Middle frontal gyrus (tissue), 1 donor: ENCODE measurements around the gene ONECUT2.
A peak's percentile ranks its signal among the peaks of the same experiment; 100 is the strongest.
"Not testable (repeated sequence)": the region's sequence is repeated elsewhere in the genome, so short reads cannot be mapped to it uniquely, and the experiment has no call there.

Source experiments
- DNase-seq: peaks from one replicate; pipeline ENCODE4 v3.0.0-alpha.2; 2015; ENCODE audit warnings: low spot score; ENCODE audit errors: extremely low spot score

ONECUT2 gene

GRCh38 chr18:57434536-57435494 lies at the start of gene ONECUT2:
Gene ONECUT2, plus strand, starts transcription at chr18:57435374. Its CDS starts 343 bp downstream, at chr18:57435717.
- DNase-seq, result peak; percentile 61

- DNase-seq, result no peak
Observed at GRCh38 chr18:57389271-57389670, 45.9 kb upstream of the ONECUT2 start.

- no peak for DNase-seq
Observed at GRCh38 chr18:57390044-57390443, 45.1 kb upstream of the ONECUT2 start.

GRCh38 chr18:57394749-57395148 lies 40.4 kb upstream of the ONECUT2 start:
- not testable (repeated sequence) for DNase-seq

- DNase-seq, result not testable (repeated sequence)
Observed at GRCh38 chr18:57396831-57397230, 38.3 kb upstream of the ONECUT2 start.

GRCh38 chr18:57397440-57398132 lies 37.6 kb upstream of the ONECUT2 start:
- DNase-seq, result no peak

GRCh38 chr18:57404345-57404744 lies 30.8 kb upstream of the ONECUT2 start:
- DNase-seq, result no peak

GRCh38 chr18:57409650-57410049 lies 25.5 kb upstream of the ONECUT2 start:
- DNase-seq, result no peak

GRCh38 chr18:57410749-57411148 lies 24.4 kb upstream of the ONECUT2 start:
- no peak for DNase-seq

GRCh38 chr18:57416542-57416941 lies 18.6 kb upstream of the ONECUT2 start:
- DNase-seq, result no peak

GRCh38 chr18:57422313-57422872 lies 12.8 kb upstream of the ONECUT2 start:
- DNase-seq, result no peak

- DNase-seq, result no peak
Observed at GRCh38 chr18:57423821-57424220, 11.4 kb upstream of the ONECUT2 start.

- DNase-seq, result no peak
Observed at GRCh38 chr18:57425096-57425495, 10.1 kb upstream of the ONECUT2 start.

- no peak for DNase-seq
Observed at GRCh38 chr18:57426187-57426586, 9.0 kb upstream of the ONECUT2 start.

GRCh38 chr18:57427429-57428201 lies 7.6 kb upstream of the ONECUT2 start:
- DNase-seq, result no peak

- no peak for DNase-seq
Observed at GRCh38 chr18:57428221-57429150, 6.7 kb upstream of the ONECUT2 start.

- DNase-seq, result no peak
Observed at GRCh38 chr18:57429167-57430078, 5.8 kb upstream of the ONECUT2 start.

- DNase-seq, result no peak
Observed at GRCh38 chr18:57430079-57431001, 4.8 kb upstream of the ONECUT2 start.
